ENCODE results near the gene SLC7A14.

- TF ChIP-seq POLR2A (IDR thresholded peaks at IDR 0.05; ENCODE audit: low read depth, low read length) (no peak), POLR2AphosphoS5 (IDR thresholded peaks at IDR 0.05; ENCODE audit: low read depth, low read length) (no peak), TAF1 (IDR thresholded peaks at IDR 0.05; ENCODE audit: borderline replicate concordance, low read depth, low read length) (no peak)
Measured at GRCh38 chr3:170441412-170441811, 144.5 kb downstream of the SLC7A14 start.
